PC-3 (cell line): Measurements from ENCODE around the gene BCAS3.

Source experiments
- CTCF ChIP-seq: fragments of 300-600 bp; sonication (generic); conservative IDR thresholded peaks from 2 replicates; pipeline ENCODE4 v1.5.1; 2017; ENCODE audit warnings: antibody characterized with exemption, low read depth, mild to moderate bottlenecking, low read length
- EZH2 ChIP-seq: fragments of 300-600 bp; sonication (generic); IDR thresholded peaks from one replicate; pipeline ENCODE4 v1.6.1; 2017; ENCODE audit warnings: antibody characterized with exemption, mild to moderate bottlenecking, low read length; ENCODE audit not compliant: unreplicated experiment
- EZH2phosphoT487 ChIP-seq: fragments of 300-600 bp; sonication (generic); IDR thresholded peaks from 2 replicates; pipeline ENCODE4 v1.6.1; 2018; ENCODE audit warnings: mild to moderate bottlenecking, antibody characterized with exemption, low read length, borderline replicate concordance

DNA sequence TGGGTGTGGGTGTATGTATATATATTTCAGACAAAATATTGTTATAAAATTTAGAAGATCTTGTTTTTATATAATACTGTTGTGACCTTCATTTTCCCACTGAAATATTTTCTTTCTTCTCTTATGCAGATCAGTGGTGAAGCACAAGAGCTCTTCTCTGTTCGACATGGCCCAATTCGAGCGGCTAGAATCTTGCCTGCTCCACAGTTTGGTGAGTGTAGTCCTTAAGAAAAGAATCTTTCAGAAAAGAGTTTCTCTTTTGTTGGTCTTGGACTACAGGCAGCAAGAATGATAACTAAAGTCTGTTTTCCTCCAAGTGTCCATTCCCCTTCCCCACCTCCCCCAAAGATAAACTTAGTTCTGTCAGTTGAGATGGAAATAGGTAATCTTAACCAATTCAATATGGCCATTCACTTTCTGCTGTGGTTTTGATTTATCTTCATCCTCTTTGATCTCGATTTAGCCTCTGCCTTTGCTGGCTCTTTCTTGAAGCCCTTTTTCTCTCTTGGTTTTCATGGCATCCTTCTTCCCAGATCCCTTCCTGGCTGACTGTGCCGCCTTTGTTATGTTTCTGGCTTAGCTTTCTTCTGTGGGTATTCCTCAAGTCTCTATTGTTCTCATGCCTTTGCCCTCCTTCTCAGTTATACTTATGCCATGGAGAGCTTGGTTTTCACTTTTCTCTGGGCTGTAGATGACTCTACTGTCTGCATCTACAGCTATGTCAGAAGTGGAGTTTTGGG lies 69.6 kb downstream of the BCAS3 start:
- TF ChIP-seq CTCF (no peak), EZH2 (no peak), EZH2phosphoT487 (no peak)
